HS-5 (cell line): ENCODE results near the gene RMDN3.

ENCODE experiments used
- DNase-seq: peaks from one replicate; pipeline ENCODE4 v3.0.0-alpha.2; 2012; ENCODE audit warnings: low read depth

The RMDN3 gene

GRCh38 chr15:40754883-40755811 is at the start of gene RMDN3:
Gene RMDN3 (minus strand): TSS chr15:40755254. CDS start chr15:40754783, 471 bp downstream.
- peak; percentile 71 for DNase-seq

GRCh38 chr15:40803688-40804087 is 48.6 kb upstream of the RMDN3 start:
- DNase-seq, result no peak

- no peak for DNase-seq
Observed at GRCh38 chr15:40803076-40803475, 48.0 kb upstream of the RMDN3 start.

- DNase-seq, result no peak
Observed at GRCh38 chr15:40799523-40799922, 44.5 kb upstream of the RMDN3 start.

- DNase-seq, result no peak
Observed at GRCh38 chr15:40796512-40796911, 41.5 kb upstream of the RMDN3 start.

GRCh38 chr15:40796041-40796440 is 41.0 kb upstream of the RMDN3 start:
- no peak for DNase-seq

GRCh38 chr15:40793216-40793989 is 38.3 kb upstream of the RMDN3 start:
- DNase-seq, result peak; percentile 90

- DNase-seq, result no peak
Observed at GRCh38 chr15:40792394-40792793, 37.3 kb upstream of the RMDN3 start.

- no peak for DNase-seq
Observed at GRCh38 chr15:40790718-40791117, 35.7 kb upstream of the RMDN3 start.

GRCh38 chr15:40789999-40790398 is 34.9 kb upstream of the RMDN3 start:
- DNase-seq, result no peak

- DNase-seq, result no peak
Observed at GRCh38 chr15:40789119-40789518, 34.1 kb upstream of the RMDN3 start.

- DNase-seq, result no peak
Observed at GRCh38 chr15:40787991-40788390, 32.9 kb upstream of the RMDN3 start.

GRCh38 chr15:40787344-40787841 is 32.3 kb upstream of the RMDN3 start:
- DNase-seq, result no peak

- no peak for DNase-seq
Observed at GRCh38 chr15:40785814-40786213, 30.8 kb upstream of the RMDN3 start.

GRCh38 chr15:40785164-40785563 is 30.1 kb upstream of the RMDN3 start:
- DNase-seq, result no peak

- DNase-seq, result no peak
Observed at GRCh38 chr15:40782609-40783227, 27.7 kb upstream of the RMDN3 start.

GRCh38 chr15:40776537-40777141 is 21.6 kb upstream of the RMDN3 start:
- no peak for DNase-seq

- no peak for DNase-seq
Observed at GRCh38 chr15:40775740-40776536, 20.9 kb upstream of the RMDN3 start.

GRCh38 chr15:40775007-40775406 is 20.0 kb upstream of the RMDN3 start:
- no peak for DNase-seq

GRCh38 chr15:40773902-40774301 is 18.8 kb upstream of the RMDN3 start:
- DNase-seq, result no peak

- no peak for DNase-seq
Observed at GRCh38 chr15:40773496-40773895, 18.4 kb upstream of the RMDN3 start.
